ENCODE measurements around the gene ZNF385D.

ZNF385D gene

DNA sequence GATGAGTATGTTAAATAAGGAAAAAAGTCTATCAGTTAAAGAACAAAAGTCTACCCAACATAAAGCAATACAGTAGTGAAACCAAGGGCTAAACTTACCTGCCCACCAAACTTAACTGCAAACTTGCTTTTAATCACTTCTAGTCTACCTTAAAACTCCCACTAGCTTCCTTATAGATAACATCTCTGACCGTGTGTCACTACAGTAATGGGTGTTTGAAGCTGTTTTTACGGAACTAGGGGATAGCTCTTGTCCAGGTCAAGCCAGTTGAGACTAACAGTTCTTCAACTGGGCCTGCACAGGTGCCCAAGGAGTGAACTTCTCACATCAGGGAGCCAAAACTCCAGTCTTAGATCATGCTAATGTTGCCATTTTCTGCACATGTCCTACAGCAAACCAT is 132.3 kb downstream of the ZNF385D start:
- no peaks in the 10 kb centered on the region for H3K79me2 ChIP-seq (ENCODE audit: control insufficient read depth, insufficient read depth, low read length, unreplicated experiment)
- no peak overlapping the region for H2AFZ ChIP-seq (ENCODE audit: low read length, unreplicated experiment)
- H3K4me1 ChIP-seq (ENCODE audit: control insufficient read depth, insufficient read depth, low read length, unreplicated experiment) = peaks cover 15% of the 10 kb centered on the region
- no peak overlapping the region for H3K27ac ChIP-seq (ENCODE audit: low read depth, low read length)
- H3K4me3 ChIP-seq (ENCODE audit: low read depth, low read length) = no peak overlapping the region
- no peaks in the 10 kb centered on the region for H3K27me3 ChIP-seq (ENCODE audit: insufficient read depth, low read length)
- H3K36me3 ChIP-seq (ENCODE audit: insufficient read depth, low read length) = no peaks in the 10 kb centered on the region

DNA sequence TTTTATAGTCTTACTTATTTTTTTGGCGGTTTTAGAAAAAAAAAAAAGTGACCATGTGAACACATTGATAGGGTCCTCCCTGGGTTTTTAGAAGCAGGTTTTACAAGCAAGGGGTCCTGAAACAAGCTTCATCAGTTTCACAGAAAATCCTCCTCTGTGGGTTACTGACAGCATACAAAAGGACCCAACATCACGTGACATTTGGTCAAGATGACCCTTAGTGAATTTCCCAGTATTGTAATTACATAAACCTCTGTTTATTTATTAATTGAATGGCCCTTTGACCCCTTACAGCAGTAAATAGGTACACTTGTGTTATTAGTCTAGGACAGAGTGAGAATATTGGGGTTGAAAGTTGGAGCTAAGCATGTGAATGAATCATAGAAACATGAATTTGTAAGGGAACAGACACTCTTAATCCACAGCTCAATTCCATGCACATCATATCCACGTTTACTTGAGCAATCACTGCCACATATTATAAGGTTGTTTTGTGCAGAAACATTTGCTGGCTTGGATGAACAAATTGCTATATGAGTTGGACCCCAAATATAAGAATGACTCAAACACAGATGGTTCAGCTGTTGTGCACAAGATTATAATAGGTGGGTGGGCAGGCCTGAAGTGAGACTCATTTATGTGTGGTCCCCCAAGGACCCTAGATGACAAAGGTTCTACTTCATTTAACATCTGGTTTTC is 137.5 kb downstream of the ZNF385D start:
- H3K4me1 ChIP-seq (ENCODE audit: control insufficient read depth, insufficient read depth, low read length, unreplicated experiment) = no peaks in the 10 kb centered on the region
- H3K27me3 ChIP-seq (ENCODE audit: insufficient read depth, low read length) = no peaks in the 10 kb centered on the region
- H3K79me2 ChIP-seq (ENCODE audit: control insufficient read depth, insufficient read depth, low read length, unreplicated experiment) = no peaks in the 10 kb centered on the region
- H2AFZ ChIP-seq (ENCODE audit: low read length, unreplicated experiment) = no peak overlapping the region
- H3K4me3 ChIP-seq (ENCODE audit: low read depth, low read length) = no peak overlapping the region
- no peak overlapping the region for H3K27ac ChIP-seq (ENCODE audit: low read depth, low read length)
- H3K36me3 ChIP-seq (ENCODE audit: insufficient read depth, low read length) = no peaks in the 10 kb centered on the region

DNA sequence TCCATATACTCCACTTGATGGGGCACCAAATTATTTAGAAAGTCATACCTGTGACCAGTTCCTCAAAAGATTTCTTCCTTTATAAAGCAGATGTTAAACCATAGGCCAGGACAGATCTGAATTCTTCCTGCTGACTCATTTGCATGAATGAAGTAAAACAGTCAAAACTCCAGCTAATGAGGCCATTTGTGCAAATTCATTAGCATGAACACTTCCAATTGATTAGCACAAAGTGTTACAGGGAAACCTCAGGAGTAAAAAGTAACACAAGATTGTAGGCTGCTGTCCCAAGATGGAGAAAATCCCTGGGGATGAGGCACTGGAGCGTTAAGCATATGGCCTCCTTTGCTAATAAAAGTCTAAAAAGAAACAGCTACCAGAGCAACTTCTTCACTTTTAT is 149.8 kb downstream of the ZNF385D start:
- Histone ChIP-seq H3K27me3 (ENCODE audit: insufficient read depth, low read length) (no peaks in the 10 kb centered on the region), H3K36me3 (ENCODE audit: insufficient read depth, low read length) (no peaks in the 10 kb centered on the region), H2AFZ (ENCODE audit: low read length, unreplicated experiment) (no peak overlapping the region), H3K79me2 (ENCODE audit: control insufficient read depth, insufficient read depth, low read length, unreplicated experiment) (no peaks in the 10 kb centered on the region), H3K27ac (ENCODE audit: low read depth, low read length) (no peak overlapping the region), H3K4me3 (ENCODE audit: low read depth, low read length) (no peak overlapping the region), H3K4me1 (ENCODE audit: control insufficient read depth, insufficient read depth, low read length, unreplicated experiment) (no peaks in the 10 kb centered on the region)

DNA sequence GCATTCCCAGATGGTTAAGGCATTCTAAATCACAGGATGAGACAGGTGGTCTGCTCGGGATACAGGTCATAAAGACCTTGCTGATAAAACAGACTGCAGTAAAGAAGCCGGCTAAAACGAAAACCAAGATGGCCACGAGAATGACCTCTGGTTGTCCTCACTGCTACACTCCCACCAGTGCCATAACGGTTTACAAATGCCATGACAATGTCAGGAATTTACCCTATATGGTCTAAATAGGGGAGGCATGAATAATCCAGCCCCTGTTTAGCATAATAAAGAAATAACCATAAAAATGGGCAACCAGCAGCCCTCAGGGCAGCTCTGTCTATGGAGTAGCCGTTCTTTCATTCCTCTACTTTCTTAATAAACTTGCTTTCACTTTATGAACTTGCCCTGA is 151.1 kb downstream of the ZNF385D start:
- no peaks in the 10 kb centered on the region for H3K4me1 ChIP-seq (ENCODE audit: control insufficient read depth, insufficient read depth, low read length, unreplicated experiment)
- no peak overlapping the region for H3K4me3 ChIP-seq (ENCODE audit: low read depth, low read length)
- H3K36me3 ChIP-seq (ENCODE audit: insufficient read depth, low read length) = no peaks in the 10 kb centered on the region
- no peak overlapping the region for H3K27ac ChIP-seq (ENCODE audit: low read depth, low read length)
- no peak overlapping the region for H2AFZ ChIP-seq (ENCODE audit: low read length, unreplicated experiment)
- H3K27me3 ChIP-seq (ENCODE audit: insufficient read depth, low read length) = no peaks in the 10 kb centered on the region
- no peaks in the 10 kb centered on the region for H3K79me2 ChIP-seq (ENCODE audit: control insufficient read depth, insufficient read depth, low read length, unreplicated experiment)

DNA sequence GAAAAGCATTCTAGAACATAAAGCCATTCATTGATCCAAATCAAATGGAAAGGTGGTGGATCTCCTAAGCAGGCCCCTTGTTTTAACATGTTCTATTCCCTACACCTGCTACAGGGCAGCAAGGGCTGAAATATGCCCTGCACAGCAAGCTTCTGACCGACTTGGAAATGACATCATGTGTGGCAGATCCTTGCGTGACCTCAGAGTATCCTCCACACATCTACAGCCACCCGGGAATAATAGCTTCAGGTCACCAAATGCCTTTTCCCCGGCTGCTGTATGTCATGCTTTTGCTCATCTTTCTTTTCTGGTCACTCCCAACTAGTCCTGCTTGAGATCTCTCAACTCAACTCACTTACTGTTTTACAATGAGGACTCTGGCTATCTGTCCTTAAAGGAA is 158.2 kb downstream of the ZNF385D start:
- no peak overlapping the region for H3K4me3 ChIP-seq (ENCODE audit: low read depth, low read length)
- no peaks in the 10 kb centered on the region for H3K4me1 ChIP-seq (ENCODE audit: control insufficient read depth, insufficient read depth, low read length, unreplicated experiment)
- H3K36me3 ChIP-seq (ENCODE audit: insufficient read depth, low read length) = no peaks in the 10 kb centered on the region
- H2AFZ ChIP-seq (ENCODE audit: low read length, unreplicated experiment) = no peak overlapping the region
- no peaks in the 10 kb centered on the region for H3K27me3 ChIP-seq (ENCODE audit: insufficient read depth, low read length)
- no peak overlapping the region for H3K27ac ChIP-seq (ENCODE audit: low read depth, low read length)
- H3K79me2 ChIP-seq (ENCODE audit: control insufficient read depth, insufficient read depth, low read length, unreplicated experiment) = no peaks in the 10 kb centered on the region

DNA sequence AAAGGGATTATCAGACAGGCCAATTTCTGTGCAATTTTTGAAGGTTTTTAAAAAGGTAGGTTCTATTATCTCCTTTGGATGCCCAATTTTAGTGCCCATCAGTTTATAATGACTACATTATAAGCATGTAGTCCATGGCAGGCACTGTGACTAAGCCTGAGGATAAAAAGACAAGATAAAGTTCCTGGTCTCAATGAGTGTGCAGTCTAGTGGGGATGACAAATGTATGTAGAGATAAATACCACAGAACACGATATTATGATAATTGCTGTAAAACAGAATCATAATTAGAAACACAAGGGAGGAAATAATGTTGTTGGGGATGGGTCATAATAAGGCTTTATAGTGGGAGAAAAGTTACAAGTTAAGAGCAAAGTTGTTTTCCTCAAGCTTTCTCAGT is 163.1 kb downstream of the ZNF385D start:
- no peak overlapping the region for H2AFZ ChIP-seq (ENCODE audit: low read length, unreplicated experiment)
- H3K27ac ChIP-seq (ENCODE audit: low read depth, low read length) = no peak overlapping the region
- H3K4me3 ChIP-seq (ENCODE audit: low read depth, low read length) = no peak overlapping the region
- H3K79me2 ChIP-seq (ENCODE audit: control insufficient read depth, insufficient read depth, low read length, unreplicated experiment) = no peaks in the 10 kb centered on the region
- H3K4me1 ChIP-seq (ENCODE audit: control insufficient read depth, insufficient read depth, low read length, unreplicated experiment) = no peaks in the 10 kb centered on the region
- no peaks in the 10 kb centered on the region for H3K36me3 ChIP-seq (ENCODE audit: insufficient read depth, low read length)
- H3K27me3 ChIP-seq (ENCODE audit: insufficient read depth, low read length) = no peaks in the 10 kb centered on the region

DNA sequence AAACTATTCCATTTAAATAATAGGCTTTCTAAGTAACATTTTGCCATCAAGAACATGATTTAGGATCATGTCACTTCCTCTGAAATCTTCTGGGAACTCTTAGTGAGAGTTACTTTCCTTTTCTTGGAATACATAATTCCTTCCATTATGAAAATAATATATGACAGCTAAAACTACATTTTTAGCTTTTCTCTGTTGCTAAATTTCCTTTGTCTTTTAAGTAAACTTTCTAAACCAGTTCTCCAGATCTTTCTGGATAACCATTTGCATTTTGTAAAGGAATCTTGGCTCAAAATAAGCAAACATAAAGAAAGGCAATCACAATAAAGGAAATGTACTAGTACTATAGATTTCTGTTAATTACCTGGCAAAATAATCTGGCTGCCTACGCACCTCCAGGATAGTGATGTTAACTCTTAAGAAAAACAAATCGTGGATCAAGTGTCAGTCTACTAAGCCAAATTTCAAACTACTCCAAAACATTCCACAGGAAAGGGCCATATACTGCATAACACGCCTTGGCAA is 165.7 kb downstream of the ZNF385D start:
- H2AFZ ChIP-seq (ENCODE audit: low read length, unreplicated experiment) = no peak overlapping the region
- no peak overlapping the region for H3K4me3 ChIP-seq (ENCODE audit: low read depth, low read length)
- H3K27me3 ChIP-seq (ENCODE audit: insufficient read depth, low read length) = no peaks in the 10 kb centered on the region
- no peaks in the 10 kb centered on the region for H3K79me2 ChIP-seq (ENCODE audit: control insufficient read depth, insufficient read depth, low read length, unreplicated experiment)
- no peaks in the 10 kb centered on the region for H3K4me1 ChIP-seq (ENCODE audit: control insufficient read depth, insufficient read depth, low read length, unreplicated experiment)
- H3K36me3 ChIP-seq (ENCODE audit: insufficient read depth, low read length) = no peaks in the 10 kb centered on the region
- H3K27ac ChIP-seq (ENCODE audit: low read depth, low read length) = no peak overlapping the region

DNA sequence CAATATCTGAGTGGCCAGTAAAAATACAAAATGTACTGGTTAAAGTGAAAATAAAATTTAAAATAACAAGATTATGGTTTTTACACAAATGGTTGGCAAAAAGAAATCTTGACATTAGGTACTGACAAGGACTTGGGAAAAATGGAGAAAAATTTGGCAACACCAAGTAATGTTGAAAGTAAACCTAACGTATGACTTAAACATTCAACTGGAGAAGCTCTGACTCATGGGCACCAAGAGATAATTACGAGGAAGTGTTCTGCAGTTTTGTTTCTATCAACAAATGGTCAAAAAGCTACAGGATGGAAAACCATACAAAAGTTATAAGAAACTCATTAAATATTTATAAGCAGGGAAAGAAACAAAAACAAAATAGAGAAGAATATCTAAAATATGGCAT is 177.7 kb downstream of the ZNF385D start:
- Histone ChIP-seq H3K4me1 (ENCODE audit: control insufficient read depth, insufficient read depth, low read length, unreplicated experiment) (no peaks in the 10 kb centered on the region), H2AFZ (ENCODE audit: low read length, unreplicated experiment) (no peak overlapping the region), H3K79me2 (ENCODE audit: control insufficient read depth, insufficient read depth, low read length, unreplicated experiment) (no peaks in the 10 kb centered on the region), H3K4me3 (ENCODE audit: low read depth, low read length) (no peak overlapping the region), H3K27me3 (ENCODE audit: insufficient read depth, low read length) (no peaks in the 10 kb centered on the region), H3K27ac (ENCODE audit: low read depth, low read length) (no peak overlapping the region), H3K36me3 (ENCODE audit: insufficient read depth, low read length) (no peaks in the 10 kb centered on the region)

DNA sequence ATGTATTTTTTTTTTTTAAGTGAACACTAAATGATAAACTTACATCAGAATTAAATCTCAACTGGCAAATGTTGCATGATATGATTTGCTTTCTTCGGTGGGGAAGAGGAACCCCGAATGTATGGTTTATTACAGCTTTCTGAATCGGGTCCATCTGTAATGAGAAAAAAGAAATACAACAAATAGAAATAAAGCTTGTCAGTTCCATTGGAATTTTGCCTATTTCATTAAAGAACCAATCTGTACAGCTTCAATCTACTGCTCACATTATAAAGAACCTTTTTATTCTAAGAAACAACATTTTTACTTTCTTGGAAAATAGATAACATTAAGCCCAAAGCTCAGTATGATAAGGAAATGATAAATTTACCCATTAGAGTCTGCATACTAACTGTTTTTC is 186.5 kb downstream of the ZNF385D start:
- Histone ChIP-seq H3K4me3 (ENCODE audit: low read depth, low read length) (no peak overlapping the region), H2AFZ (ENCODE audit: low read length, unreplicated experiment) (no peak overlapping the region), H3K27me3 (ENCODE audit: insufficient read depth, low read length) (no peaks in the 10 kb centered on the region), H3K36me3 (ENCODE audit: insufficient read depth, low read length) (peaks cover 5% of the 10 kb centered on the region; the same call in 1 of the 2 replicates), H3K79me2 (ENCODE audit: control insufficient read depth, insufficient read depth, low read length, unreplicated experiment) (no peaks in the 10 kb centered on the region), H3K4me1 (ENCODE audit: control insufficient read depth, insufficient read depth, low read length, unreplicated experiment) (no peaks in the 10 kb centered on the region), H3K27ac (ENCODE audit: low read depth, low read length) (no peak overlapping the region)

DNA sequence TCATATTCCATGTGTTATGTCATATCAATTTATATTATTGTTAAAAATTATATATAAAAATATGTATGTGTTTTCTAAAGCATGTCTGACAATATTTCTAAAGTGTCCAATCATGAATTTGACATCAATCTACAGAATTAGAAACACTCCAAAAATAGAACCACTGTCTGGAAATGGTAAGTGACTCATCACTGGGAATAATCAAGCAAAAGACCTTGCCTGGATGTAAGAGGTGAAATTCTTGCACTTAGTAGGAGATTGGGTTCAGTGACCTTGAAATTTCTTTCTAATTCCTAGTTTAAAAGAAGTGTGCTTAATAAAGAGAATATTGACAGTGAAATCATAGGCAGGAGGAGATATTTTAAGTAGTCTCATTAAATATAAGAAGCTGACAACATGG is 188.8 kb downstream of the ZNF385D start:
- Histone ChIP-seq H3K4me1 (ENCODE audit: control insufficient read depth, insufficient read depth, low read length, unreplicated experiment) (no peaks in the 10 kb centered on the region), H3K36me3 (ENCODE audit: insufficient read depth, low read length) (peaks cover 5% of the 10 kb centered on the region; the same call in 1 of the 2 replicates), H3K79me2 (ENCODE audit: control insufficient read depth, insufficient read depth, low read length, unreplicated experiment) (no peaks in the 10 kb centered on the region), H3K27ac (ENCODE audit: low read depth, low read length) (no peak overlapping the region), H3K27me3 (ENCODE audit: insufficient read depth, low read length) (no peaks in the 10 kb centered on the region), H2AFZ (ENCODE audit: low read length, unreplicated experiment) (no peak overlapping the region), H3K4me3 (ENCODE audit: low read depth, low read length) (no peak overlapping the region)

DNA sequence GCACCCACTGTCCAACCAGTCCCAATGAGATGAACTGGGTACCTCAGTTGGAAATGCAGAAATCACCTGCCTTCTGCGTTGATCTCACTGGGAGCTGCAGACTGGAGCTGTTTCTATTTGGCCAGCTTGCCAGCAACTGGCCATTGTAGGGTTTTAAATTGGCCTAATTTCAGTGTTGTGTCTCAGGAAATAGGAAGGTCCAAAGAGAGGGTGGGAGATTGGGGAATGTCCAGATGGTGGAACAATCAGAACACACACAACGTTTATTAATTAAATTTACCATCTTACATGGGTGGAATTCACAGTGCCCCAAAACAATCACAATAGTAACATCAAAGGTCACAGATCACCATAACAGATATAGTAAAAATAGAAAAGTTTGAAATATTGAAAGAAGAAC is 189.5 kb downstream of the ZNF385D start:
- H3K27ac ChIP-seq (ENCODE audit: low read depth, low read length) = no peak overlapping the region
- H3K27me3 ChIP-seq (ENCODE audit: insufficient read depth, low read length) = no peaks in the 10 kb centered on the region
- H3K4me1 ChIP-seq (ENCODE audit: control insufficient read depth, insufficient read depth, low read length, unreplicated experiment) = no peaks in the 10 kb centered on the region
- H3K36me3 ChIP-seq (ENCODE audit: insufficient read depth, low read length) = peaks cover 5% of the 10 kb centered on the region; the same call in 1 of the 2 replicates
- no peak overlapping the region for H3K4me3 ChIP-seq (ENCODE audit: low read depth, low read length)
- H3K79me2 ChIP-seq (ENCODE audit: control insufficient read depth, insufficient read depth, low read length, unreplicated experiment) = no peaks in the 10 kb centered on the region
- H2AFZ ChIP-seq (ENCODE audit: low read length, unreplicated experiment) = no peak overlapping the region

All from ACC112 (cell line).